NK-92 treated with Interleukin-12 subunit alpha and Interleukin-12 subunit beta, amount 100 ng/mL, for 24 hours (cell line): ENCODE results near the gene SMAD7.

Experiments used
- DNase-seq: peaks from one replicate; lab custom pipeline; 2025; lab: John Stamatoyannopoulos, UW

Gene SMAD7

GRCh38 chr18:48959921-48960920 lies 9.5 kb upstream of the SMAD7 start:
- DNase-seq: no peak

- no peak for DNase-seq
Observed at GRCh38 chr18:48959551-48959920, 8.8 kb upstream of the SMAD7 start.

DNA sequence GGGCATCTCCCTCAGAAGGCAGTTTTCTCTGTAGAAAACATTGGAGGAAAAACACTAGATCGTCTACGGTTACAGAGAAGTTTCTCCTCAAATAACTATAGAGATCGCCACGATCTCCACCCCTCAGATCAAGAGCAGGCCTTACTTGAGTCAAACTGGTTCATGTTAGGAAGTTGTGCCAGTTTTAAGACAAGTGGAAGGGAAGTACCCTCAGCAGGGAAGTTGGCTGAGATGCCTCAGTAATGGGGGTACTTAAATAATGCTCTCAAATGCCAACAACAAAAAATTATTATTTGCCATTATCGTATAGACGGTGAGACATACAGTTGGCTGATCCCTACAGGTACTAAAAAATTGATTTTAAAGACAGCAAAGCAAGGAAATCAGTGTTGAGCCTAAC lies 8.2 kb upstream of the SMAD7 start:
- no peak for DNase-seq

- no peak for DNase-seq
Observed at GRCh38 chr18:48957616-48958015, 6.9 kb upstream of the SMAD7 start.

GRCh38 chr18:48957136-48957535 lies 6.4 kb upstream of the SMAD7 start:
- no peak for DNase-seq

- no peak for DNase-seq
Observed at GRCh38 chr18:48956356-48956755, 5.6 kb upstream of the SMAD7 start.

GRCh38 chr18:48955830-48956261 lies 5.1 kb upstream of the SMAD7 start:
- no peak for DNase-seq

GRCh38 chr18:48954886-48955819 lies 4.4 kb upstream of the SMAD7 start:
- no peak for DNase-seq

- no peak for DNase-seq
Observed at GRCh38 chr18:48953104-48953706, 2.4 kb upstream of the SMAD7 start.

- DNase-seq: peak; percentile 77
Observed at GRCh38 chr18:48952287-48953103, 1.7 kb upstream of the SMAD7 start.

DNA sequence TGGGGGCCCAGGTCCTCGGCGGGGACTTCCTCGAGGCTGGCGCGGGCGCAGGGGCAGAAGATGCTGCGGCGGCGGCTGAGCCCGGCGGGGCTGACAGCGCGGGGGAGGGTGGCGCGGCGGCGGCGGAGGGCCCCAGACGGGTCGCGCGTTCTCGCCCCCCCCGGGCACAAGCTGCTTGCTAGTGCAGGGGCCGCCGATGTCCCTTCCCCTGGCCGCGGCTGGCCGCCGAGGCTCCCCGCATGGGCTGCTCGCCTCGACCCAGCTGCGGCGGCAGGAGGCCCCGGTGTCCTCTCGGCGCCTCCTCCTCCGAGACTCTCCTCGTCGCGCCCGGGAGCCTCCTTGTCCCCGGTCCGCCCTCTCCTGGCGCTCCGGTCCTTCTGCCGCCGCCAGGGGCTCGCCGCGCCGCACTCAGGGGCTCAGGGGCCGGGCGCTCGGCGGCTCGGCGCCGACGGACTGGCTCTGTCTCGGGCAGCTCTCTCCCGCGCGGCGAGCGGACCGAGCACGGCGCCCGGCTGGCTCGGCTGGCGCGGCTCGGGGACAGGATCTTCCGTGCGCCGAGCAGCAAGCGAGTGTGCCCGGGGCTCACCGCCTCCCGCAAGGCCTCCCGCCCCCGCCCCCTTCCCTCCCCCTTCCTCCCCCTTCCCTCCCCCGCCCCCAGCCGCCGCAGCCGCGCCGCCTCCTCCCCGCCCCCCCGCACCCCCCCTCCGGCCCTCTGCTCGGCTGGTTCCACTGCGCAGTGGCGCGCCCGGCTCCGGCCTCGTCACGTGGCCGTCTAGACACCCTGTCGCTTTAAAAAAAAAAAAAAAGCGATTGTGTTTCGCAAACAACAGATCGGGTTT lies 902 bp upstream of the SMAD7 start:
- DNase-seq: peak; percentile 83

- peak; percentile 41 for DNase-seq
Observed at GRCh38 chr18:48949606-48950535, 894 bp downstream of the SMAD7 start.

GRCh38 chr18:48949050-48949605 lies 1.6 kb downstream of the SMAD7 start:
- DNase-seq: peak; percentile 47

DNA sequence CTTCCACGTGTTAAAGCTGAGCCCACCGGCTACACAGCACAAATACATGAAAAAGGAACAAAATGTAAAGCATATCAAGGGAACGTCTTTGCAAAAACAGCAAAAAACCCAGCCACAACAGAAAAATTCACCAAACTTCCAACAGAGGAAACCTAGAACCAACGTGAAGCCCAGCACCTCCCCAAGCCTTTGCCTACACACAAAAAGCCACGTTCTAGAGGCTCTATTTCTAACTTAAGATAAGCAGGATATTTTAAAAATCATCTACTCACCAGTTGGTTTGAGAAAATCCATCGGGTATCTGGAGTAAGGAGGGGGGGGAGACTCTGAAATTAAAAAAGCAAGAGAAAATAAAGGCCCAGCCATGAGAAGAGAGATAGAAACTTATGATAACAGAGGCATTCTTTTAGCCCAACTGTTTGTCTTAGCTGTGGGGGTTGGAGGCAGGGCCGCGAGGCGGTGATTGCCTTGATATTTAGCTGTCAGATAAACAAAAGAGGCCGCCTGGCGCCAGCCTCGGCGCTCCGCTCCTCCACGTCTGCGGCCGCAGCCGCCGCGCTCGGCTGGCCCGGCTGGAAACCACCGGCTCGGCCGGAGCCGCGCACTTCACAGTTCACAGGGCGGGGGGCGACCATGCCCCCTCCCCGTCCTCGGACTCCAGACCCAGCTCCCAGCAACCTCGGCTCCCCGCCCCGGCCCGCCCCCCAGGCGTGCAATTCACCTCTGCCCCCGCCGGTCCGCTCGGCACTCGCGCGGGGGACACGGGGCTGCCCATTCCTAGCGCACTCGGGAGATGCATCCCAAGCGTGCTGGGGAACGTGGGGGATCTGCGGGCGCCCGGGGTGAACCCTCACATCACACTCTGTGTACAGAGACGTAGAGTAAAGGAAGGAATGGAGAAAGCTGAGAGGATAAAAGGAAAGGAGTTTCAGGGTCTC lies 2.4 kb downstream of the SMAD7 start:
- DNase-seq: peak; percentile 59

DNA sequence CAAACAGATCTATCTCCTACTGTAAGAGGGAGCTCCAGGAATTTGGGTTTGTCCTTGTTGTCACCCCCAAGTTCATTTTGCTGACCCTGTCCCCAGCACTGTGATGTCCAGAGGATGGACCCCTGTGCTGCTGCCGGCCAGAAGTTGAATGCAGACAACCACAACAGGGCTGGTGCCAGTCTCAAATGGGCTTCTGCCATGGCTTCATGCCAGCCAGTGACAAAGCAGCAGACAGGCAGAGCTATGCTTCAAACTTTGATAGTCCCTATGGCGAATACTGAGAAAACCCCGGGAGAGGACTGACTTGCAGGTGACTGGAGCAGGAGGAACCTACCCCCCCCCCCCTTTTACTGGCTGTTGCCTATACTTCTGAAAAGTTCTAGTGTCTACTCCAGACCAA lies 3.2 kb downstream of the SMAD7 start:
- DNase-seq: no peak

- DNase-seq: no peak
Observed at GRCh38 chr18:48947092-48947491, 3.7 kb downstream of the SMAD7 start.

DNA sequence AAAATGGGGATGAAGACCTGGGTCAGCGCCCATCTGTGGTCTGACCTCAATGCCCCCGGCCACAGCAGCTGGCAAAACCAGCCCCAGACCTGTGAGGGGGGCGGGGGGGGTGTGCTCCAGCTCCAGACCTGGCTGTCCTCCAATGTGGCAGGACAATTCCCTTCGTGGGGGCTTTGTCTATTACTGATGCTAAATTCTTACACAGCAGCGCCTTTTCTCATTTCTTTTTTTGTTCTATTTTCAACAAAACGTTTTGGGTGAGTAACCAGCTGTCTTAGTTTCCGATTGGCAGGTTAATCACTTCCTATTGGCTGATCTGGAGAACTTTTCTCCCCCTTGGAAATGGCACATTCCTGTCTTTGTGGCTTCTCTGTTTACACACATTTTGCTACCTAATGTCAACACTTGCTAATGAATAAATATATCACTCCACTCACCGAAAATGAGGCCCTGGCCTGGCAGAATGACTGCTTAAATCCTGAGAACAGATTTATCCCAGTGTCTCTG lies 4.4 kb downstream of the SMAD7 start:
- DNase-seq: no peak

DNA sequence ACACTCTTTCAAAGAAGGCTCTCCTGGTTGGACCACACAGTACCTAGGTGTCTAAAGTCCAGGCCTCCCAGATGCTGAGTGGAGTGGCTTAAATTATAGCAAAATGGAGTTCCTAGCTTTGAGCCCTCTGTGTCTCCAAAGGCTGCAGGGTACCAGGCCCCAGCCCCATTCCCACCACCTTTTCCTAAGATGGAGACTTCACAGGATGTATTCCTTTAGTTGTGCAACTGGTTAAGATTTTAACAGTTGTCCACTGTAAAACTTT lies 4.9 kb downstream of the SMAD7 start:
- DNase-seq: no peak
